ENCODE data around the gene RAP1GAP. TPM values are rescaled to one million over a fixed set of nuclear protein-coding genes. Genes with fewer than 3 reads are reported as not detected.

RAP1GAP gene
- total RNA-seq, 1 experiment from 2014 or later = 7.2 TPM

DNA sequence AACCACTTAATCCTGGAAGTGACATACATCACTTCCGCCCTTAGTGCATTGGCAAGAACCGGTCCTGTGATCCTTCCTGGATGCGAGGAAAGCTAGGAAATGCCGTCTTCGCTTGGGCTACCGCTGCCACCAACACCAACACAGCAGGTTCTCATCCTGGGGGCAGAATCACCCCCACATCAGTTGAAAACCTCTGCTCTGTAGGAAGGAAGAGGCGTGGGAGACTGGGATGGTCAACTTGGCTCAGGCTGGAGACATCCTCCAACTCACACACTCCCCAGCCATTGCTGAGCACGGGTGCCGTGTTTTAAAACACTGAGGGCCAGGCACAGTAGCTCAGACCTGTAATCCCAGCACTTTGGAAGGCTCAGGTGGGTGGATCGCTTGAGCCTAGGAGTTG lies 85.1 kb downstream of the RAP1GAP start:
- no peaks in the 10 kb centered on the region for H3K27me3 ChIP-seq (replicated peaks; ENCODE audit: control insufficient read depth, insufficient read depth, low read length)
- POLR2A ChIA-PET = no interaction called here

DNA sequence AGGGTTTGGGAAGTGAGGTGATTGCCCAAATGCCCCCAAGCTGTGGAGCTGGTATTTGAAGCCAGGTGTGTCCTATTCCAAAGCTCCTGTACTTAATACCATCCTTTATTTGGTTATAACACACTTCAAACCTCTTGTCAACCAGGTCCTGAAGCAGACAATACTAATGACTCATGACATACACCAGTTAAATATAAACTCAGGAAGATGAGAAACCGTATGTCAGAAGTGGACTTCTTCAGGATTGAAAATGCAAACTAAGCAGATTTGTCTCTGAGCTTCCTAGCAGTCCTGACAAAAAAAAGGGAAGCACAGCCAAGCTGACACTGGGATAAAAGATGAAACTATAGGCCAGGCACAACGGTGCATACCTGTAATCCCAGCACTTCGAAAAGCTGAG lies 89.4 kb downstream of the RAP1GAP start:
- H3K4me1 Mint-ChIP-seq (ENCODE audit: low read depth, unreplicated experiment) = no peaks in the 10 kb centered on the region
- H3K36me3 ChIP-seq (ENCODE audit: control insufficient read depth, insufficient read depth, low read length) = no peaks in the 10 kb centered on the region
- no peaks in the 10 kb centered on the region for H3K4me1 ChIP-seq
- intact Hi-C loops (cut with micrococcal nuclease; ENCODE audit: unreplicated experiment) = no loop called here
- no peak for DNase-seq
- H3K4me3 ChIP-seq (ENCODE audit: low read depth, low read length) = no peak overlapping the region
- TF ChIP-seq, protein P1, sequence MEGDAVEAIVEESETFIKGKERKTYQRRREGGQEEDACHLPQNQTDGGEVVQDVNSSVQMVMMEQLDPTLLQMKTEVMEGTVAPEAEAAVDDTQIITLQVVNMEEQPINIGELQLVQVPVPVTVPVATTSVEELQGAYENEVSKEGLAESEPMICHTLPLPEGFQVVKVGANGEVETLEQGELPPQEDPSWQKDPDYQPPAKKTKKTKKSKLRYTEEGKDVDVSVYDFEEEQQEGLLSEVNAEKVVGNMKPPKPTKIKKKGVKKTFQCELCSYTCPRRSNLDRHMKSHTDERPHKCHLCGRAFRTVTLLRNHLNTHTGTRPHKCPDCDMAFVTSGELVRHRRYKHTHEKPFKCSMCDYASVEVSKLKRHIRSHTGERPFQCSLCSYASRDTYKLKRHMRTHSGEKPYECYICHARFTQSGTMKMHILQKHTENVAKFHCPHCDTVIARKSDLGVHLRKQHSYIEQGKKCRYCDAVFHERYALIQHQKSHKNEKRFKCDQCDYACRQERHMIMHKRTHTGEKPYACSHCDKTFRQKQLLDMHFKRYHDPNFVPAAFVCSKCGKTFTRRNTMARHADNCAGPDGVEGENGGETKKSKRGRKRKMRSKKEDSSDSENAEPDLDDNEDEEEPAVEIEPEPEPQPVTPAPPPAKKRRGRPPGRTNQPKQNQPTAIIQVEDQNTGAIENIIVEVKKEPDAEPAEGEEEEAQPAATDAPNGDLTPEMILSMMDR (IDR thresholded peaks at IDR 0.05; ENCODE audit: insufficient read depth in 1 of 2, low read depth in 1 of 2, low read length in 1 of 2, severe bottlenecking in 1 of 2, unreplicated experiment in 1 of 2) = no peak
- no peaks in the 10 kb centered on the region for H3K9me3 Mint-ChIP-seq (ENCODE audit: unreplicated experiment)
- no peak overlapping the region for H3K4me3 Mint-ChIP-seq (ENCODE audit: unreplicated experiment)
- no peaks in the 10 kb centered on the region for H3K27me3 ChIP-seq (replicated peaks; ENCODE audit: control insufficient read depth, insufficient read depth, low read length)
- H3K36me3 Mint-ChIP-seq (ENCODE audit: insufficient read depth, unreplicated experiment) = no peaks in the 10 kb centered on the region
- no peaks in the 10 kb centered on the region for H3K27me3 Mint-ChIP-seq (ENCODE audit: insufficient read depth, unreplicated experiment)
- no TSS peak for BruUV-seq (replicated peaks)
- POLR2A ChIA-PET = no interaction called here
- CTCF ChIA-PET = no interaction called here
- no peak overlapping the region for H3K27ac Mint-ChIP-seq (ENCODE audit: unreplicated experiment)
- no peaks in the 10 kb centered on the region for H3K9me3 ChIP-seq

More for the DNA sequence above, 85.1 kb downstream of the RAP1GAP start:
- Histone ChIP-seq H3K4me1 (no peaks in the 10 kb centered on the region), H3K4me3 (ENCODE audit: low read depth, low read length) (no peak overlapping the region), H3K36me3 (ENCODE audit: control insufficient read depth, insufficient read depth, low read length) (no peaks in the 10 kb centered on the region), H3K9me3 (no peaks in the 10 kb centered on the region)
- no peak overlapping the region for H3K27ac Mint-ChIP-seq (ENCODE audit: unreplicated experiment)
- H3K9me3 Mint-ChIP-seq (ENCODE audit: unreplicated experiment) = no peaks in the 10 kb centered on the region
- CTCF ChIA-PET = no interaction called here
- no peaks in the 10 kb centered on the region for H3K36me3 Mint-ChIP-seq (ENCODE audit: insufficient read depth, unreplicated experiment)
- no TSS peak for BruUV-seq (replicated peaks)
- no peak overlapping the region for H3K4me3 Mint-ChIP-seq (ENCODE audit: unreplicated experiment)
- intact Hi-C loops (cut with micrococcal nuclease; ENCODE audit: unreplicated experiment) = no loop called here
- no peaks in the 10 kb centered on the region for H3K4me1 Mint-ChIP-seq (ENCODE audit: low read depth, unreplicated experiment)
- peaks cover 8% of the 10 kb centered on the region for H3K27me3 Mint-ChIP-seq (ENCODE audit: insufficient read depth, unreplicated experiment)
- no peak for DNase-seq
- TF ChIP-seq, protein P1 (IDR thresholded peaks at IDR 0.05; ENCODE audit: insufficient read depth in 1 of 2, low read depth in 1 of 2, low read length in 1 of 2, severe bottlenecking in 1 of 2, unreplicated experiment in 1 of 2) = no peak

DNA sequence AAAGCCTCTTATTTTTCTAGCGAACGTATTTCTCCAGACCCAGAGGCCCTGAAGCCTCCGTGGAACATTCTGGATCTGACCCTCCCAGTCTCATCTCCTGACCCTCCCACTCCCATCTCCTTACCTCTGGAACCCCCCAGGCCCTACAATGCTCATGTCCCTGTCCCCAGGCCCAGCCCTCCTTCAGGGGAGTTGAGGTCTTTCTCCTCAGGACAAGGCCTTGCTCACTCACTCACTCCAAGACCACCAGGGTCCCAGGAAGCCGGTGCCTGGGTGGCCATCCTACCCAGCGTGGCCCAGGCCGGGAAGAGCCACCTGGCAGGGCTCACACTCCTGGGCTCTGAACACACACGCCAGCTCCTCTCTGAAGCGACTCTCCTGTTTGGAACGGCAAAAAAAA lies 91.2 kb downstream of the RAP1GAP start:
- no peaks in the 10 kb centered on the region for H3K27me3 ChIP-seq (replicated peaks; ENCODE audit: control insufficient read depth, insufficient read depth, low read length)
- no peaks in the 10 kb centered on the region for H3K9me3 Mint-ChIP-seq (ENCODE audit: unreplicated experiment)
- H3K27ac Mint-ChIP-seq (ENCODE audit: unreplicated experiment) = no peak overlapping the region
- ChIA-PET CTCF (no interaction called here), POLR2A (no interaction called here)
- TF ChIP-seq, protein P1 (IDR thresholded peaks at IDR 0.05; ENCODE audit: insufficient read depth in 1 of 2, low read depth in 1 of 2, low read length in 1 of 2, severe bottlenecking in 1 of 2, unreplicated experiment in 1 of 2) = no peak
- no peak for DNase-seq
- H3K36me3 Mint-ChIP-seq (ENCODE audit: insufficient read depth, unreplicated experiment) = no peaks in the 10 kb centered on the region
- H3K4me1 Mint-ChIP-seq (ENCODE audit: low read depth, unreplicated experiment) = no peaks in the 10 kb centered on the region
- no peak overlapping the region for H3K4me3 ChIP-seq (ENCODE audit: low read depth, low read length)
- H3K4me1 ChIP-seq = no peaks in the 10 kb centered on the region
- intact Hi-C loops (cut with micrococcal nuclease; ENCODE audit: unreplicated experiment) = no loop called here
- BruUV-seq (replicated peaks) = no TSS peak
- no peak overlapping the region for H3K4me3 Mint-ChIP-seq (ENCODE audit: unreplicated experiment)
- no peaks in the 10 kb centered on the region for H3K27me3 Mint-ChIP-seq (ENCODE audit: insufficient read depth, unreplicated experiment)
- H3K36me3 ChIP-seq (ENCODE audit: control insufficient read depth, insufficient read depth, low read length) = no peaks in the 10 kb centered on the region
- no peaks in the 10 kb centered on the region for H3K9me3 ChIP-seq
